ENCODE results near the gene C12orf56. TPM values are rescaled to one million over a fixed set of nuclear protein-coding genes. Genes with fewer than 3 reads are reported as not detected.

Gene C12orf56
- total and polyA plus RNA-seq, 8 donors, result 0.08 to 0.31 (median 0.20) TPM; not detected in 3

DNA sequence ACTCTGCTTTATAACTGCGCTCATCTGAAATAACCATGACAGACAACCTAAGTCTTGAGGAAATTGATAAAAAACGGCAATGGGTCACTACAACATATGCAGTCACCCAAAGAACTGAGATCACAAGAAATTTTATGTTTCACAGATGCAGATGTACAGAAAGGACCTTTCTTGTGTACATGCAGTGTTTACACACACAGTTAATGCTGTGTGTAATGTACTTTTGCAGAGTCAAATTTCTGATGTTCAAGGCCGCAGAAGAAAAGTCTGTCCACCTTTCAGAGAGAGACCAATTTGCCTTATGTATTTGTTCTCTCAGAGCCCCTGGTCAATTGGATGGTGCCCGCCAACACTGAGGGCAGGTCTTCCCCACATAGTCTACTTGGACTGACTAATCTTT lies 38.4 kb upstream of the C12orf56 start:
- DNase-seq, result no peak
- Histone ChIP-seq H3K9me3 (no peaks in the 10 kb centered on the region), H3K4me3 (no peak overlapping the region), H3K4me1 (no peaks in the 10 kb centered on the region), H3K27ac (no peak overlapping the region), H3K27me3 (no peaks in the 10 kb centered on the region), H3K36me3 (peaks cover 4 to 100% of the 10 kb centered on the region in 2 donors)
- ATAC-seq, result no peak
- intact Hi-C loops (cut with DNase I), result no loop called here
- TF ChIP-seq, protein P1, sequence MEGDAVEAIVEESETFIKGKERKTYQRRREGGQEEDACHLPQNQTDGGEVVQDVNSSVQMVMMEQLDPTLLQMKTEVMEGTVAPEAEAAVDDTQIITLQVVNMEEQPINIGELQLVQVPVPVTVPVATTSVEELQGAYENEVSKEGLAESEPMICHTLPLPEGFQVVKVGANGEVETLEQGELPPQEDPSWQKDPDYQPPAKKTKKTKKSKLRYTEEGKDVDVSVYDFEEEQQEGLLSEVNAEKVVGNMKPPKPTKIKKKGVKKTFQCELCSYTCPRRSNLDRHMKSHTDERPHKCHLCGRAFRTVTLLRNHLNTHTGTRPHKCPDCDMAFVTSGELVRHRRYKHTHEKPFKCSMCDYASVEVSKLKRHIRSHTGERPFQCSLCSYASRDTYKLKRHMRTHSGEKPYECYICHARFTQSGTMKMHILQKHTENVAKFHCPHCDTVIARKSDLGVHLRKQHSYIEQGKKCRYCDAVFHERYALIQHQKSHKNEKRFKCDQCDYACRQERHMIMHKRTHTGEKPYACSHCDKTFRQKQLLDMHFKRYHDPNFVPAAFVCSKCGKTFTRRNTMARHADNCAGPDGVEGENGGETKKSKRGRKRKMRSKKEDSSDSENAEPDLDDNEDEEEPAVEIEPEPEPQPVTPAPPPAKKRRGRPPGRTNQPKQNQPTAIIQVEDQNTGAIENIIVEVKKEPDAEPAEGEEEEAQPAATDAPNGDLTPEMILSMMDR (IDR thresholded peaks at IDR 0.05), result no peak

DNA sequence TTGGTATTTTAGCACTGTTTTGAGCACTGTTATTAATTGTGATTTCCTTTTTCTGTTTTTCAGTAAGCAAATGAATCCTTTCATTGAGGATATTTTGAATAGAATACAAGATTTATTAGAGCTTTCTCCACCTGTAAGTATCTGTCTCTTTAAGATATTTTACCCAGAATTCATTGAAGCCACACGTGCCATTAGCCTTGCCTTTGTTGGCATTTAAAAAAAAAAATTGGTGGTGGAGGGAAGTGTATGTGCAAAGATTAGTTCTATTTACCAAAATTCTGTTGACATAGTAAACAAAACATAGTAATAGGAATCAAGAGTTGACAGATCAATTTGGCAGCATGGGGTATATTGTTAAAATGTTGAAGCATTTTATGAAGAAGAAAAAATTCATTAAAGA lies 37.4 kb upstream of the C12orf56 start:
- DNase-seq (no peak), ATAC-seq (no peak)
- H3K4me3 ChIP-seq, result no peak overlapping the region
- no peaks in the 10 kb centered on the region for H3K4me1 ChIP-seq
- no peak overlapping the region for H3K27ac ChIP-seq
- TF ChIP-seq, protein P1 (IDR thresholded peaks at IDR 0.05), result no peak
- intact Hi-C loops (cut with DNase I), result no loop called here
- peaks cover 0 to 100% of the 10 kb centered on the region in 2 donors for H3K36me3 ChIP-seq
- no peaks in the 10 kb centered on the region for H3K9me3 ChIP-seq
- no peaks in the 10 kb centered on the region for H3K27me3 ChIP-seq

DNA sequence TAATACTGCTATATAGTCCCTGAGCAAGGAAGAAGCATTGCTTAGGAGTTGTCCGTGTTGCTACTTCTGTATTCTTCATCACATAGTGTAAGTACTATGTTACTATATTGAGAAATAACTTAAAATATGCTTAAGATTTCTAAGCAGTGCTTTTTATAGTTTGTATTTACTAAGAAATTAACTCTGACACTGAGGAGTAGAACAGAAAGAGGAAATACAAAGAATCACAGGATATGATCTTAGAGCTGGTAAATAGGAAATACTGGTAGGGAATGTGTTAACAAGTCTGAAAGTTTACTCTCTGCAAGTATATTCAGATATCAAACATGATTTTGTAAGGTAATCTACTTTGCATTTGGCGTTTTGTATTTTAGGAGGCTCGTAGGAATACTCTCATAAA lies 29.1 kb upstream of the C12orf56 start:
- intact Hi-C loops (cut with DNase I), result no loop called here
- H3K4me3 ChIP-seq, result no peak overlapping the region
- DNase-seq (no peak), ATAC-seq (no peak)
- peak overlapping the region in 1 of 2 donors; percentile 38 for H3K27ac ChIP-seq
- no peaks in the 10 kb centered on the region for H3K27me3 ChIP-seq
- peaks cover 0 to 100% of the 10 kb centered on the region in 2 donors for H3K36me3 ChIP-seq
- TF ChIP-seq, protein P1 (IDR thresholded peaks at IDR 0.05), result no peak
- no peaks in the 10 kb centered on the region for H3K9me3 ChIP-seq
- no peaks in the 10 kb centered on the region for H3K4me1 ChIP-seq

DNA sequence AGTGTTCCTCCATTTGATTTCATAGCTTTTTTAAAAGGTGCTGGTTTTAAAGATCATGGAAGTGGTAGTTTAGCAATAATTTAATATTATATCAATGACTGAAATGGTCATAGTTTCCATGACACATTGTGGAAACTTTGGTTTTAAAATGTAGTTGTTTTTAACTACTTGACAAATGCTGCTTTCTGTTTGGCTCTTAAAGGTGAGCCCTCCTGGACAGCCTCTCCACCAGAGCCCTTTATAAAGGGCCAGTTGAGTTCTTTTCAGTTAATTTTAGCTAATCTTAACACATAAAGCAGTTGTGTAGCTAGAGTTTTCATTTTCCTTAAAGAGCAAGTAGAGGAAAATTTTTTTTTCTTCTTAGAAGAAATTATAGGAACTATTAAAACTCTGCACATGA lies 27.7 kb upstream of the C12orf56 start:
- no peak for ATAC-seq
- DNase-seq, result no peak

DNA sequence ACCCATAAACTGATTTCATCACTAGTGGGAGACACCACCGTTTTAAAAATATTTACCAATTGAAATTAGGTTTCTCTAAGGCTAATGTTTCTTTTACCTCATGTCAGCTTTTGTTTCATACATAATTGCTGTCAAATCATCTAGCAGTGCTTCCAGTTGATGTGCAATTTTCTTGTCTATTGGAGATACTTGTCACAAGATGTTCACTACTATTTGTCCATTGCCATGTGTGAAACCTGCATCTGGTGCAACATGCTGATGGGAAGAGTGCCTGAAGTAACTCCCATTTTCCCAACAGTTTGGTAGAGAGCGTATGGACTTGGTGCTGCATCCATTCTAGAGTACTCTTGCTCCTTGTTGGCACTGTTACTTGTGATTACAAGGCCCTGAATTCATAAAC lies 23.3 kb upstream of the C12orf56 start:
- peaks cover 0 to 91% of the 10 kb centered on the region in 2 donors for H3K36me3 ChIP-seq
- TF ChIP-seq, protein P1 (IDR thresholded peaks at IDR 0.05), result no peak

More for the DNA sequence above, 27.7 kb upstream of the C12orf56 start:
- Histone ChIP-seq H3K4me1 (no peaks in the 10 kb centered on the region), H3K9me3 (no peaks in the 10 kb centered on the region), H3K27ac (no peak overlapping the region), H3K4me3 (no peak overlapping the region), H3K27me3 (no peaks in the 10 kb centered on the region), H3K36me3 (peaks cover 0 to 100% of the 10 kb centered on the region in 2 donors)
- intact Hi-C loops (cut with DNase I), result no loop called here
- TF ChIP-seq, protein P1 (IDR thresholded peaks at IDR 0.05), result no peak

More for the DNA sequence above, 23.3 kb upstream of the C12orf56 start:
- intact Hi-C loops (cut with DNase I), result no loop called here
- Histone ChIP-seq H3K4me1 (no peaks in the 10 kb centered on the region), H3K4me3 (no peak overlapping the region), H3K27ac (no peak overlapping the region), H3K27me3 (no peaks in the 10 kb centered on the region), H3K9me3 (no peaks in the 10 kb centered on the region)
- DNase-seq (no peak), ATAC-seq (no peak)

Measured in left lung (tissue), 10 donors.